Liver (tissue), 3 donors: ENCODE data around the gene CAMK1D.

ENCODE experiments used
- GABPA ChIP-seq, 2 donors: IDR thresholded peaks in 1 of 2; conservative IDR thresholded peaks in 1 of 2; 2 replicates each; pipeline ENCODE4 v1.6.1; 2016; ENCODE audit warnings: antibody characterized with exemption in 2 of 2, mild to moderate bottlenecking in 1 of 2, moderate library complexity in 1 of 2
- NR2F2 ChIP-seq: IDR thresholded peaks from 2 replicates; pipeline ENCODE4 v1.6.1; 2016; ENCODE audit warnings: antibody characterized with exemption
- RAD21 ChIP-seq, 2 donors: IDR thresholded peaks; 2 replicates each; pipeline ENCODE4 v1.6.1; 2016; ENCODE audit warnings: antibody characterized with exemption in 2 of 2, mild to moderate bottlenecking in 2 of 2
- YY1 ChIP-seq: IDR thresholded peaks from 2 replicates; pipeline ENCODE4 v1.6.1; 2016; ENCODE audit warnings: antibody characterized with exemption, mild to moderate bottlenecking
- ZBTB33 ChIP-seq: IDR thresholded peaks from 2 replicates; pipeline ENCODE4 v1.6.1; 2016; ENCODE audit warnings: antibody characterized with exemption
- TF ChIP-seq, protein P1 (sequence below): fragments of 150-350 bp; IDR thresholded peaks from 2 replicates; pipeline ENCODE4 v1.5.1; 2017; ENCODE audit warnings: improper control_type of control experiment, low read depth, low read length; ENCODE audit not compliant: missing input control
- TF ChIP-seq, protein P2 (sequence below): IDR thresholded peaks from 2 replicates; pipeline ENCODE4 v1.6.1; 2016; ENCODE audit warnings: antibody characterized with exemption
- donor health status: healthy.
- donor health status: healthy.

DNA sequence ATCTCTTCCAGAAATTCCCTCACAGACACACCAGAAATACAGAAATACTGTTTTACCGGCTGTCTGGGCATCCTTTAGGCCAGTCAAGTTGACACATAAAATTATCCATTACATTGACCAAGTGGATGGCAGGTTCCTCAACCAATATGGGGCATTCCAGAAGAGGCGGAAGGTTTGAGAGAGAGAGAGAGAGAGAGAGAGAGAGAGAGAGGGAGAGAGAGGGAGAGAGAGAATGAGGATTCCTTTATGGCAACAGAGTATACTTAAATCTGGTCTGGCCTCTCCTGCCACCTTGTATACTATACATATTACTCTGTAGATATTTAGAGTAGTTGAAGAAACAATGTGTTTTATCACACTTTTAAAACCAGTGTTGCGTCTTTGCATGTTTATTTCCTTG is 214.1 kb downstream of the CAMK1D start:
- TF ChIP-seq, protein P1, sequence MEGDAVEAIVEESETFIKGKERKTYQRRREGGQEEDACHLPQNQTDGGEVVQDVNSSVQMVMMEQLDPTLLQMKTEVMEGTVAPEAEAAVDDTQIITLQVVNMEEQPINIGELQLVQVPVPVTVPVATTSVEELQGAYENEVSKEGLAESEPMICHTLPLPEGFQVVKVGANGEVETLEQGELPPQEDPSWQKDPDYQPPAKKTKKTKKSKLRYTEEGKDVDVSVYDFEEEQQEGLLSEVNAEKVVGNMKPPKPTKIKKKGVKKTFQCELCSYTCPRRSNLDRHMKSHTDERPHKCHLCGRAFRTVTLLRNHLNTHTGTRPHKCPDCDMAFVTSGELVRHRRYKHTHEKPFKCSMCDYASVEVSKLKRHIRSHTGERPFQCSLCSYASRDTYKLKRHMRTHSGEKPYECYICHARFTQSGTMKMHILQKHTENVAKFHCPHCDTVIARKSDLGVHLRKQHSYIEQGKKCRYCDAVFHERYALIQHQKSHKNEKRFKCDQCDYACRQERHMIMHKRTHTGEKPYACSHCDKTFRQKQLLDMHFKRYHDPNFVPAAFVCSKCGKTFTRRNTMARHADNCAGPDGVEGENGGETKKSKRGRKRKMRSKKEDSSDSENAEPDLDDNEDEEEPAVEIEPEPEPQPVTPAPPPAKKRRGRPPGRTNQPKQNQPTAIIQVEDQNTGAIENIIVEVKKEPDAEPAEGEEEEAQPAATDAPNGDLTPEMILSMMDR: no peak
- TF ChIP-seq, protein P2, sequence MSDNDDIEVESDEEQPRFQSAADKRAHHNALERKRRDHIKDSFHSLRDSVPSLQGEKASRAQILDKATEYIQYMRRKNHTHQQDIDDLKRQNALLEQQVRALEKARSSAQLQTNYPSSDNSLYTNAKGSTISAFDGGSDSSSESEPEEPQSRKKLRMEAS: no peak
- TF ChIP-seq NR2F2 (no peak), RAD21 (IDR thresholded peaks at IDR 0.05) (no peak), YY1 (no peak), GABPA (IDR thresholded peaks at IDR 0.05 in 1 of 2, conservative IDR thresholded peaks at IDR 0.05 in 1 of 2) (no peak), ZBTB33 (no peak)
